SW480 (cell line): ENCODE measurements around the gene GLRA1.
A peak's percentile ranks its signal among the peaks of the same experiment; 100 is the strongest.

Experiments
- DNase-seq: peaks from one replicate; pipeline ENCODE4 v3.0.0-alpha.2; 2016; ENCODE audit warnings: low spot score

GLRA1 gene

DNA sequence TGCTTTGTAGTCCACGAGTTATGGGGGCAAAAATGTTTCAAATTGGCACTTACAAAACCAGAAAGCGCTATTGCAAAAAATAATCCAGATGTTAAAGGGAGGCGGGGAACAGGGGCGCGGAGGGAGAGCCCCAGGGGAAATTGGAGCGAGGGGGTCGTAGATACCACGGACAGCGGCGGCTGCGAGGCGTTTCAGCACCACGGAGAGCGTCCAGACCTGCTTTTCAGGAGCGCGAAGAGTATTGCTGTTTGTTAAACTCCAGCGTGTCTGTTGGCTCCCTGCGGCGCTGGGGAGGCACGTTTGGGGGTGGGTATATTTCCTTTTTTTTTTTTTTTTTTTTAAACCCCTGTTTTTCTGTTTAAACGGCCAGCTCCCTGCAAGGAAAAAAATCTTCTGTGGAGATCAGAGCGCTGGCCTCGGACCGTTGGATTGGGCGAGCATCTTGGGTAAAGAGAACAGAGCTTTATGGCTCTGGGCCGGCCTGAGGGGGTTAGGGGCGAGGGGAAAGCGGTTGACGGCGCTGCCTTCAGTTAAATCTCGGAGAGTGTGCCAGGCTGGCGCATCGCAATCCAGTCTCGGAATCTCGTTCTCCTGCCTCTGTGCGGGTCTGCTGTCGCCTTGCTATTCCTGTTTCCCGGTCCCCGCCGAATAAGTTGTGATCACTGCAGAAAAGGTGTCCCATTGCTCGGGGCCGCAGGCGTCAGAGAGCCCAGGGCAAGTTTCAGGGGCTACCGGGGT, at the start of gene GLRA1:
Gene GLRA1, minus strand, starts transcription at position 288 of the 738 bp plus-strand sequence. CDS start 302 bp downstream, outside the sequence.
- peak; percentile 30 for DNase-seq

GRCh38 chr5:151970885-151971284, 46.2 kb upstream of the GLRA1 start:
- no peak for DNase-seq

DNA sequence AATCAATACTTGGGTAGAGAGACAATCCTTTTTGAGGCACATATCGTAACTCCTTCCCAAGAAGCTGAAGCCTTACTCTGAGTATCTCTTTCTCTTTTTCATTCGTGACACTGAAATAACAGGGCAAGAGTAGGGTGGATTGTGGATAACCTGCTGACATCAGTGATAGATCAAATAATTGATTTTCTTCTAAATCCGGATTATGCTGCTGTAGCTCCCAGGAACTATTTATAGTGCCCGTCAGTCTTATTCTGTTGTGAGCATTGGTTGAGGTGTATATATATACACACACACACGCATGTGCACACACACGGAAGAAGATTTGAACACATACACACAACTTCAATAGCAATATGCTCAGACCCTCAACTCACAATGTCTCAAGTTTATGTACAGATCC, 43.2 kb upstream of the GLRA1 start:
- DNase-seq: no peak

- DNase-seq: no peak
Observed at GRCh38 chr5:151966046-151966445, 41.4 kb upstream of the GLRA1 start.

DNA sequence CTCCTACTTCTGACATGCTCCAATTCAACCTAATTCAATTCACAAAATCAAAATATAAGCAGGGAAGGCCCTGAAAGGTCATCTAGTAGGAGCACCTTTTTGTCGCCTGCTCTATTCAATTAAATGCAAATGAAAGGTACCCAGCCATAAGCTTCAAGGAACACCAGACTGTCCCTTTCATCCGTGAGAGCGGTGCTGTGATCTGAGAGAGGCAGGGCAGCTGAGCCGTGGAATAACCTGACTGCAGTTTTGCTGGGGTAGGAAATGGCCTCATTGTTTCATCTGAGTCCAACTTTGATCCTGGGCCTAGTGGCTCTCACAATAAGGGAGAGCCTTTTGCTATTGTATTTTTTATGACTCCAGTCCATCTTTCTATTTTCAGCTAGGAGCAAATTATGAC, 39.8 kb upstream of the GLRA1 start:
- DNase-seq: no peak

GRCh38 chr5:151961557-151961956, 36.9 kb upstream of the GLRA1 start:
- no peak for DNase-seq

DNA sequence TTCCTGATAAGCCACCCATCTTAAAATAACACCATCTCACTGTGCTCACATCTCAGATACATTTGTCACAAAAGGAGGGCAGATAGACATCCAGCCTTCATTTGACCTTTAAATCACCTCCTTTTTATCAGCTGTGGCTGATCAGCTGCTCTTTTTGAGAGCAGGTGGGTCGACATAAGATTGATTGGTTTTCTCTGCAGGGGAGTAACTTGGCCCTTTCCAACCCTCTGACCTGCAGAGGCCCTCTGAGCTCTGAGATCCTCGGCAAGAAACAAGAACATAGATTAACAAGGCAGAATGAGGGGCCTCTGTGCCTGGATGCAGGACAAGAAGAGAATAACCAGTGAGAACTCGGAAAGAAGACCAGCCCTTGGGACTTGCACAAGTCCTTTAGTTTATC, 33.5 kb upstream of the GLRA1 start:
- no peak for DNase-seq

- no peak for DNase-seq
Observed at GRCh38 chr5:151956725-151957124, 32.1 kb upstream of the GLRA1 start.

- no peak for DNase-seq
Observed at GRCh38 chr5:151954255-151954654, 29.6 kb upstream of the GLRA1 start.

DNA sequence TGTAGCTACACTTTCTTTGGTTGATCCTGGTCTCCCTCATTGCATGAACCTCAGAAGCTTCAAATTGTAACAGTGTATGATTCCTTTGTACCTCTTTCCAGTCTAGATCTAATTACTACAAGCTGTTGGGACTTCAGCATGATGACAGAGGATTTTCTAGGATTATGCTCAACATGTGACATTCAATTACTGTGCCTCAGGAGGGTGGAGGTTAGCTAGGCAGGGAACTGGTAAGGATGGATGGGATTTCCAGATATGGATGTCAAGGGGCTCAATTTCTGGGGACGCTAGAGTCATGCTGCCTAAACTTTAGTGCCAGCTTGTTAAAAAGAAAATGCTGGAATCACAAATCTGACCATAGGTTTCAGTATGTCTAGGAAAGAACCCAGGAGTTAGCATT, 29.2 kb upstream of the GLRA1 start:
- DNase-seq: no peak

DNA sequence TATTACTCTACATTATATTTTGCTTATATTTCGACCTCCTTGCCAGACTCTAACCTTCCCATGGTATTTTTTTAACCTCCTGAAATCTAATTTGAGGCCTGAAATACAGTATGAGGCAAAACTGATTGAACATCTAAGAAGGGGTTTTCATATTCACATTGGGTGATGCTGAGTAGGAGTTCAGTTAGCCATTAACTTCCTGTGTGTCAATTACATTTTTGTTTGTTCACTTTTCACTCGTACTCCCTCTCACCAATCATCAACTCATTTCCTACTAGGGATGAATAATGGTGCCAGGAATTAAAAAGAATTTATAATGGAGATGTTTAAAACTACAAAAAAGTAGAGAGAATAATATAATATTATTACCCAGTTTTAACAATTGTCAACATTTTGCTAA, 27.6 kb upstream of the GLRA1 start:
- no peak for DNase-seq

GRCh38 chr5:151950706-151951105, 26.1 kb upstream of the GLRA1 start:
- no peak for DNase-seq

GRCh38 chr5:151949701-151950308, 25.2 kb upstream of the GLRA1 start:
- DNase-seq: no peak

DNA sequence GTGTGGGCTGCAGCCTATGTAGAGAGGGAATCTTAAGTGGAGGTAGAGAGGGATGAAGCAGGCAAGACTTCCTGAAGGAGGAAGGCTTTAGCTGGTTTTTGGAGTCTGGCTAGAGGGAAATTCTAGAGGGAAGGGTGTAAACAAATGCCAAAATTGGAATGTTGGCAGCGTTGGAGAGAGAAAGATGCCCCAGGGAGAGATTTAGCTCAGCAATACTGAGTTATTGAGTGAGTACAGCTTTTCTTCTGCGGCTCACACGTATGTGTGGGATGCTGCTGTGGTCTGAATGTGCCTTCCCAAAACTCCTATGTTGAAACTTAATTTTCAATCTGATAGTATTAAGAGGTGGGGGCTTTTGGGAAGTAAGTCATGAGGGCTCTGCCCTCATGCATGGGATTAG, 24.5 kb upstream of the GLRA1 start:
- no peak for DNase-seq

DNA sequence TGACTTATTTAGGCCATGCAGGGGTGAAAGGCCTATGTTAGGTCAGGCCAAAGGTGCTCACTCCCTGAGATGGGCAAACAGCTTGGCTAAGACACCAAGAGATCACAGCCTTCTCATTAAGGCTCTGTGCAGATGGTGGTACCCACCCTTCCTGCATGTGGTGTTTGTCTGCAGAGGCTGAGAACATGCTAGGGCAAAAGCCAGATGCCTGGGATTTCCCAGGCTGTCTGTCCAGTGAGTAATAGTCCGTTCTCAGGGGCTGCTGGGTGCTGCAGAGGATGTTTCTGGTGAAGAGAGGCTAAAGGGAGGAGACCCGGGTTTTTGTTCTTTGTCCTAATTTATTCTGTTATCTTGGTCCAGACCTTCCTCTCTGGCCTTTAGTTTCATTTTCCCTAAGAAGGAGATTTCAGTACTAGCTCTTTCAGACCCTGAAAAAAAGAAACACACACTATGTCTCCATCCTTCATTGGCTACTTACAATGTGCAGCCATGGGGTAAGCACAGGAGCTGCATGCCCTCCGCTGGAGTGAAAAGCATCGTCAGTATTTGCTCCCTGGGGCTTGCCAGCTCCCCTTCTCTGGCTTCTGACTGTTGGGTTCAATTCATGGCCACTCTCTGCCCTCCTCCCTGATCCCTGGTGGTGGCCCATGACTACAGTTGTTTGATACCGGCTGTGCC, 23.4 kb upstream of the GLRA1 start:
- no peak for DNase-seq

- DNase-seq: no peak
Observed at GRCh38 chr5:151937851-151938250, 13.2 kb upstream of the GLRA1 start.

- no peak for DNase-seq
Observed at GRCh38 chr5:151935135-151935695, 10.6 kb upstream of the GLRA1 start.

DNA sequence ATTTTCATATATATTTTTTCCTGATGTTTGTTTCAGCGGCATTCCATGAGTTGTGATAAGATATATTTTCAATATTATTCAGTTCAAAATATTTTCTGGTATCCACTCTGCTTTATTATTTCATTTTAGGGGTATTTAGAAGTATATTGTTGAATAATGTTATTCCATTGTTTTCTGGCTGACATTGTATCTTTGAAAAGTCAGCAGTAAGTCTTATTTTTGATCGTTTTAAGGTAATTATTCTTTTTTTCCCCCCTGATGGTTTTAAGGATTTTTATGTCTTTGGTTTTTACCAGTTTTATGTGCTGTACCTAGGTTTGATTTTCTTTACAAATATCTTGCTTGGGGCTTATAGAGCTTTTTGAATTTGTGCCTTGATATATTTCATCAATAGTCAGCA, 6.6 kb upstream of the GLRA1 start:
- peak; percentile 15 for DNase-seq

- DNase-seq: no peak
Observed at GRCh38 chr5:151926188-151926587, 1.5 kb upstream of the GLRA1 start.

DNA sequence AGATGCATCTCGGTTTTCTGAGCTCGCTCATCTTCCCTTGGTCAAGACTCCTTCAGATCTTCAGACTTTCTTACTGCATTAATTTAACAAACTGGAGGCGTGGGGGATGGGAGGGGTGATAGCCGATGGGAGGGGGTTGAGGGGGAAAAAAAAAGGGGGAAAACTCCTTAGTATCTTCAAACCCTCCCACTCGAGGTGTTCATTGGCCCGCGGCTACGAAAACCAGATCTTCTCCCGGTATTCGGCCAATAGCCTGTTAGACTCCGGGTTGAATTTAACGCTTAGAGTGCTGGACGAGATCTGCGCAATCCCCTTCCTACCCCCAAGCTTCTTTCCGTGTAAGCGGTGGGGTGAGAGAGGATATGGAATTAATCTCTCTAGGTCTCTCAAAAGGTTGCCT, 689 bp upstream of the GLRA1 start:
- DNase-seq: no peak

DNA sequence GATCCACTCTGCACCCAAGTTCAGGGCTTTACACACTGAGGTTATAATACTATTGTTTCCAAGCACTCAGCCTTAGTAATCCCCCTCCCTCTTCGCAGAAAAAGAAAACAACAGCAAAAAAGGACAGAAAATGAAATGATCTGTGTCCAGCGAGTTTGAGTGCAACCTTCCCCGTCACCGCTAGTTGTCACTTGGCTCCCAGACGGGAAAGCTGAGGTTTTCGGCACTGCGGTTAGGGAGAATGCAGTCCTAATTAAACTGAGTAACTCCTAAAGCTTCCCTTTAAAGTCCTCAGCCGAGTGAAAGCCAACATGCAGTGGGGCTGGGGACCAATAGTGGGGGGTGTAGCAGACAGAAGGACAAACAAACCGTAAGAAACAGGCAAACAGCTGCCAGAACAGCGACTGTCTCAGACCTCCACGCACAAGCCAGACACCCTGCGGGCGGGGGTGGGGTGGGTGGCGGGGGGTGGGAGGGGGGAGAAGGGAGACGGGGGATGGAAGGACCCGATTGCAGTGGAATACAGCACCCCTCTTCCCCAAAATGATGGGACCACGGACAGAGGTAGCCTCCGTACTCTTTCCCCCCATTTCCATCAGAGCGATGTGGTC, 680 bp downstream of the GLRA1 start:
- DNase-seq: peak; percentile 47

DNA sequence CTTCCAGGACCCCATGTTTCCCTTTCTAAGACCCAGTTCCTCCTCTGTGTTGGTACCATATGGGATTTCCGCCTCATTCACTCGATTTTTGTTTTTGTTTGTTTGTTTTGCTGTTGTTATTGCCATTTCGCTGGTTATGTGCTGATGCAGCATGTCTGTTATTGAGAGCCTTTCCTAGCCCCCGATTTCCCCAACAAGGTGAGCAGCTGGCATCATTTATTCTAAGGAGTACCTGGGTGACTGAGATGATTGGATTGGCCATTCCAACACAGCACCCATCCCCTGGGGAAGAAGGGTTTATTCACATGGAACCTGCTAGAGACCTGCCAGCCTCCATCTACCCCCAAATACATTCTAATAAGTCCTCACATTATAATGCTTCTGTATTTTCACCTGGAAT, 2.7 kb downstream of the GLRA1 start:
- DNase-seq: no peak

GRCh38 chr5:151917904-151918303, 6.7 kb downstream of the GLRA1 start:
- no peak for DNase-seq
